Uterus (tissue), 2 donors: ENCODE measurements around the gene TNFRSF18.

Experiments used
- CTCF ChIP-seq, 4 experiments: fragments of 200-600 bp in 2 of 4; fragments of 450-650 bp in 2 of 4; sonication (generic) in 2 of 4; IDR thresholded peaks; one replicate each; pipeline ENCODE4 v1.5.1; 2016 to 2019; ENCODE audit warnings: antibody characterized with exemption in 4 of 4, mild to moderate bottlenecking in 2 of 4, moderate library complexity in 1 of 4
- POLR2A ChIP-seq, 2 donors: fragments of 450-650 bp; IDR thresholded peaks; one replicate each; pipeline ENCODE4 v1.6.1; 2016; ENCODE audit warnings: antibody characterized with exemption in 2 of 2, mild to moderate bottlenecking in 1 of 2, moderate library complexity in 1 of 2

DNA sequence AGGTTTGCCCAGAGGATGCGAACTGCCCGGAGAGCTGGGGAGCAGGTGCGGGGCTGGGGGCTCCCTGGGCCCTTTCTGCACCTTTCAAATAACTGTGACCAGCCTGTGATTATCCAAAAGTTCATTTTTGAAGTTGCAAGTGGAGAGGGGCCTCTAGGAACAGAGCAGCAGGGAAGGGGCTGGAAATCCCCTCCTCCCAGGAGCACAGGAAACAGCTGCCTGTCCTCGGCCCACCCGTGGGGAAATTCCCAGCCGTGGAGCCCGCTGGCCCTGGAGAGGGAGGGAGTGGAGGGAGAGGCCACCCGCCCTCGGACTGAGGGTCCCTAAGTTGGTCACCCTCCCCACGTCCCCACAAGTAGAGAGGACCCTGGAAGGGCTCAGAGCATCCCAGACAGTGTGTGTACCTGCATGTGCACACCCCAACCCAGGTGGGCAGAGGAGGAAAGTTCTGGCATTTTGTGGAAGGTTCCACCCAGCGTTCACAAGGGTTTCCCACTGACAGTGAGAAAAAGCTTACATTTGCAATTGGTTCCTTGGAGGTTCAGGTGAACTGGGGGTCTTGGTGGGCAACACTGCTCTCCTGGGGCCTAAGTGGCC is 8.8 kb upstream of the TNFRSF18 start:
- TF ChIP-seq CTCF (IDR thresholded peaks at IDR 0.05) (no peak), POLR2A (IDR thresholded peaks at IDR 0.05) (no peak)
